HG03064 (cell line): ENCODE data around the gene OLFM1.

Source experiments
- ATAC-seq: cut with Tn5 transposase; IDR thresholded peaks from one replicate; pipeline ENCODE4 v1.9.1; 2021; ENCODE audit warnings: low read depth; ENCODE audit not compliant: unreplicated experiment

OLFM1 gene

GRCh38 chr9:135087489-135087792, at the start of gene OLFM1:
Gene OLFM1 (plus strand): TSS chr9:135087668. CDS start chr9:135087990, 322 bp downstream.
- ATAC-seq = no peak

- ATAC-seq = no peak
Observed at GRCh38 chr9:135038331-135038730, 49.1 kb upstream of the OLFM1 start.

DNA sequence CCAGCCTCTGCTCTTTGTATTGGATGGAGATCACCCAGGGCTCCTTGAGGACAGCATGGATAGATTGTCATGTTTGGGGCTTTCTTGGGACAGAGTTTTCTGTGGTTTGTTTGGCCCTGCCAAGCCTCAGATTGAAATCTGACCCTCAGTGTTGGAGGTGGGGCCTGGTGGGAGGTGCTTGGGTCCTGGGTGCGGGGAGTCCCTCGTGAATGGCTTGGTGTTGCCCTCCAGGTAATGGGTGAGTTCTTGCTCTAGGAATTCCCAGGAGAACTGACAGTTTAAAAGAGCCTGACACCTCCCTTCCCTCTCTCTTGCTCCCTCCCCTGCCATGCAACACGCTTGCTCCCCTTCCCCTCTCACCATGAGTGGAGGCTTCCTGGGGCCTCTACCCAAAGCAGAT, 48.6 kb upstream of the OLFM1 start:
- ATAC-seq = no peak

DNA sequence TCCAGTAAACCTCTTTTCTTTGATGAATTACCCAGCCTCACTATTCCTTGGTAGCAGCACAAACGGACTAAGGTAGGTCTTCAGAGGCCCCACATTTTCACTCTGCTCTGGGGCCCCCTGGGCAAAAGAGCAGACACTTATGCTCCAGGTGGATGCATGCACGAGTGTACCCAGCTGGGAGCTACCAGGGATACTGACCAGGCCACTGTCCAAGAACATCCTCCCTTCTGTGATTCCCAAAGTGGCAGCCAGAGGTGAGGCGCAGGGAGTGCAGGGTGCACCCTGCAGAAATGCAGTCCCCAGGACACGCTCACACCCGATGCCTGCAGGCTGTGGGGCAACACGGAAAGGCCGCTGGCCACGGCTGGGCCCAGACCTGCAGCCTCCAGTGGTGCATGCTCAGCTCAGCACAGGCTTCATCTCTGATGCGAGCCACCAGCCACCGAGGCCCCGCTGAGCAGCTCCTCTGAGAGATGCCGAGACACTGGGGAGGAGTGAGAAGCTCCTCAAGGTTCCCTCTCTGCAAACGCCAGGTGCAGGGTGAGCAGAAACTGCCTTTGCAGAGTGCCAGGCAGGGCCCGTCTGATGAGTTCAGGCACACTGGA, 48.1 kb upstream of the OLFM1 start:
- no peak for ATAC-seq

DNA sequence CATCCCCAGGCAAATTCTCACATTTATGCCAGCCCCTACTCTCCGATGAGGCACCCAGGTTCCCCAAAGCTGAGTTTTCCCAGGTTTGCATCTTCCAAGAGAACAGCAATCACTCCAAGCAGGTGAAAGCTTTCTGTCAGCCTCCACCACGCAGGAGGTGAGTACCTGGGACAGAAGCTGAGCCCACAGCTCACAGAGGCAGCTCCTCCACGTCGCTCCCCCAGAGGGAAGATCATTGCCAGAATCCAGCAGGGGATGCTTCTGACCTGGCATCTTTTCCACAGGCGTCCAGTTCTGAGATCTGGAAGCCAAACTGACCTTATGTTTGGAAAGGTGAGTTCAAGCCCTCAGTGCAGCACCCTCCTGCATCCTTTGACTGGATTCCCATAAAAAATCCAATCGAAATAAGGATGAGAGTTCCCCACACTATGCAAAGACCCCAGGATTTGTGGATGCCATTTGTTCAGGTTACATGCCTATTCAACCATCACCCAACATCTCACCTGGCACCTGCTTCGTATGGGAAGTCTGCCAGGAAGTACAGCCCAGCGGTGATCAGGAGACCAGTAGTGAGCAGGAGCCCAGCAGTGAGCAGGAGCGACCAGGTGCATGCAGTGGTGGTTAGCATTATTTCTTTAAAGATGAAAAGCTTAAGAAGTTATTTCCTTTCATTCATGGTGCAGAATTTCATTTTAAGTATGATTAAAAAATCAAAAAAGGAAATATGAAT, 47.4 kb upstream of the OLFM1 start:
- ATAC-seq = no peak

DNA sequence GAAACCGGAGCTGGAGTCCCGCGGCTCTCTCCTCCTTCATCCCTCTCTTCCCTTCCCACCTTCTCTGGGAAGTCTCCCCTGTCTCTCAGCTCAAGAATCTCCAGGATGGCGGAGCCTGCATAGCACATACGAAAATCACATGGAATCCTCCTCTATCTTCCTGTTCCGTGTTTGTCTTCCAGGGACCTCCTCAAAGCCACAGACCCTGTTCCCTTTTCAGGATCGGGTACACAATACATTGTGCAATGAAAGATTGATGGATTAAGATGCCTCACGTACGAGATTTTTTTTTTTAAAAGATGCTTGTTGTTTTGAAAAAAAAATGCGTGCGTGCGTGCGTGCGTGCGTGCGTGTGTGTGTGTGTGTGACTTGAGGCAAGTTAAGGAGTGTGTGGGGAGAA, 46.6 kb upstream of the OLFM1 start:
- no peak for ATAC-seq

GRCh38 chr9:135043345-135043744, 44.1 kb upstream of the OLFM1 start:
- ATAC-seq = no peak

DNA sequence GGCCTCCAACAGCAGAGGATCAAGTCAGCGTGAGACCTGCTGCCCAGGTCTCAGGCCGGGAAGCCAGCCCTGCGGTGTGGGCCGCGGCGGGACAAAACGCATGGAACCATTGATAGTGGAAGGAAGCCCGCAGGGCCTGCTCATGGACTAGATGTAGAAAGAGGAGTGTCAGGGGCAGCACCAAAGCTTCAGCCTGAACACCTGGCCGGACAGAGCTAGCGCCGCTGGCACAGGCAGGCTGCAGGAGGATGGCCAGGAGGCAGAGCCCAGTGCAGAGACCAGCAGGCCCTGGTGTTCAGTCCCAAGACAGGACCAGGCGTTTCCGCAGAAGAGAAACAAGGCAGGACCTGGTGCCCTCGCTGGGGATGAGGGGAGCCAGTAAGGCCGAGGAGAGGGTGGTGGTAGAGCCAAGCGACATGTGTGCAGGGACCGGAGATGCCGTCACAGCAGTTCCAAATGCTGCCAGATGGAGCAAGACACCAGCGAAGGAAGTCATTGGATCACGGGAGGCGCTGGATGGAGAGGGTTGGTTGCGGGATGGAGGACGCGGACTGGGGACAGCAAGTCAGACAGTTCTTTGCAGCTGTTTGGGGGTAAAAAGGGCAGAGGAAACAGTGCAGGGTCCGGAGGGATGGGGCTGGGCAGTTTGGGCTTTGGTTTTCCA, 42.1 kb upstream of the OLFM1 start:
- no peak for ATAC-seq

DNA sequence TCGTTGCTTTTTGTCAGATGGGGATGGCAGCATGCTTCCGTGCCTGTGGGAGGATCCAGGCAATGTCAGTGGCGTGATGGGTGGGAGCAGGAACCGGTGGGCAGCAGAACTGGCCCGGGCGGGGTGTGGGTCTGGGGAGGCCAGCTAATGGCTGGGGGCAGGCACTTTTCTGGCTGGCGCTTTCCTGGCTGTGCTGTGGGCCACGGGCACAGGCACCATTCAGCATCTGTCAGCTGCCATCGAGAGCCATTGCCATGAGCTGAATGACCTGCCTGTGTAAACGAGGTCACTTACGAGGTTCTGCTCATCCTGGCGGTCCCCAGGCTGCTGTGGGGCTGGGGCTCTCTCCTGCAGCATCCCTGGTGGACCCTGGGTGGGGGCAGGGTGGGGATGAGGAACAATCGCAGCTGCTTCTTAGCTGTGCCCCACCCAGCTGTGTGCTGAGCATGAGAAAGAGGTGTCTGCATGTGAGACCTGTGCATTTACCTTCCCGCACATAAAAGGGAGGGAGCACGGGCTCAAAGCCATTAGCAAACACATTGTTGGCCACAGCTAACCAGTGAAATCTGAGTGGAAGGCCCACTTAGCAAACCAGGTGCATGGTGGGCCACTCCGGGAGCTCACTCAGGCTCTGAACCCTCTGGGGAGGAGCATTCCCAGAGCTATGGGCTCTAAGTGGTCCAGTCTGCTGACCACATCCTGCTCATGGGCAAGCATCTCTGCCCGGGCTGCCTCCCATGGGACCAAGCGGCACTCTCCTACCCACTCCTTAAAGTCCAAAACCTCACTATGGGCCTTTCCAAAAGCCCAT, 41.3 kb upstream of the OLFM1 start:
- ATAC-seq = no peak

- ATAC-seq = no peak
Observed at GRCh38 chr9:135046739-135047350, 40.6 kb upstream of the OLFM1 start.

- ATAC-seq = no peak
Observed at GRCh38 chr9:135047521-135047920, 39.9 kb upstream of the OLFM1 start.

- ATAC-seq = no peak
Observed at GRCh38 chr9:135048046-135048757, 39.3 kb upstream of the OLFM1 start.

DNA sequence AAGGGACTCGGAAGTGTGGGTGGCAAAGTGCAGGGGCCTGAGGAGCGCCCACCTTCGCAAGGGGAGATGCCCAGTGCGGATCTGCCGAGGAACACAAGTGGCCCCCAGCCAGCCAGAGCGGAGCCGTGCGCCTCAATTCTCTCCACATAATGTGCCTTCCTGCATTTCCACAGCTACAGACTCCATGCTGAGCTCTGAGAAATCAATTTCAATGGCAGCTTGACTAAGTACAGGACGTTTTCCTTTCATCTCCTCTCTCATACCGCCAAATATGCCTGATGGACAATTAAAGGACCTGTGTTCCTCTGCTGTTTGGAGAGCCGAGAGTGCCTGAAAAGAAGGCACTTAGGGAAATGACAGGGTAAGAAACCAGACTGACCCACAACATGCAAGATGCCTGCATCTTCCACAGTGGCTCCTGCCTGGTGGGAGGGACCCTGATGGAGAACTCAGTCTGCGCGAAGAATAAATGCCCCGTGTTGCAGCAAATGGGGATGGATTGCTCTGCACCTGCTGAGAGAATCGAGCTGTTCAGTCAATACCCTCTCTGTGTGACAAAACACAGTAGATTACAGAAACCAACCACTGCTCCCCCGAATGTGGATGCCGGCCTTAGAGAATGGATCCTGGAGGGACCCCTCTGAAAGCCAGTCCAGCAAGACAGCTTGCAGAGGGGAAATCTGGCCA, 38.6 kb upstream of the OLFM1 start:
- ATAC-seq = no peak

GRCh38 chr9:135049460-135049859, 38.0 kb upstream of the OLFM1 start:
- ATAC-seq = no peak

GRCh38 chr9:135050072-135050990, 37.1 kb upstream of the OLFM1 start:
- no peak for ATAC-seq

- no peak for ATAC-seq
Observed at GRCh38 chr9:135051316-135052038, 36.0 kb upstream of the OLFM1 start.

DNA sequence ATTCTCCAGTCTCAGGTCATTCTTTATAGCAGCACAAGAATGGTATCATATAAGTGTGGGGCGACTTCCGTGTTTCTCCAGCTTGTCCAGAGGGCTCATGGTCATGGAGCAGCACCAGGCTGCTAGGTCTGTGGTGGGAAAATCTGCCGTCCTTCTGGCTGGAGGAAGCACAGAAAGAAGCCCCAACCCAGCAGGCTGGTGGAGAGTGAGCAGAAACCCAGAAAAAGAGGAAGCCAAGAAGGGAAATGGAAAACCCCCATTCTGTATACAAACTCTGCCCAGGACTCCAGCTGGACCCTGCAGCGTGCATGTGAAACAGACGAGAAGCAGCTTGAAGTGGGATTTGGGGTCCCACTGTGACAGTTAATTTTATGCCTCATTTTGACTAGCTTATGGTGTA, 34.3 kb upstream of the OLFM1 start:
- ATAC-seq = no peak

DNA sequence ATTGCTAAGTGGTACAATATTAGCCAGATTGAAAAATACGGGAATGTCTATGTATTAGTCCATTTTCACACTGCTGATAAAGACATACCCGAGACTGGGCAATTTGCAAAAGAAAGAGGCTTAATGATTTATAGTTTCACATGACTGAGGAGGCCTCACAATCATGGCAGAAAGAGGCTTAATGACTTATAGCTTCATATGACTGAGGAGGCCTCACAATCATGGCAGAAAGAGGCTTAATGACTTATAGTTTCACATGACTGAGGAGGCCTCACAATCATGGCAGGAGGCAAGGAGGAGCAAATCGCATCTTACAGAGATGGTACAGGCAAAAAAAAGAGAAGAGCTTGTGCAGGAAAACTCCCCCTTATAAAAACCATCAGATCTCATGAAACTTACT, 32.3 kb upstream of the OLFM1 start:
- no peak for ATAC-seq
